ENCODE data around the gene PRRT1B. TPM values are rescaled to one million over a fixed set of nuclear protein-coding genes. Genes with fewer than 3 reads are reported as not detected.

PRRT1B gene
- total RNA-seq, 1 donor from 2014 or later, result not detected

- no peak for DNase-seq
These were observed 51.1 kb downstream of the PRRT1B start for GRCh38 chr9:131596430-131596743.

GRCh38 chr9:131597246-131597645, 51.9 kb downstream of the PRRT1B start:
- no peak for DNase-seq

GRCh38 chr9:131598121-131598520, 52.8 kb downstream of the PRRT1B start:
- DNase-seq, result no peak

- DNase-seq, result no peak
These were observed 56.4 kb downstream of the PRRT1B start for GRCh38 chr9:131601683-131602181.

GRCh38 chr9:131603199-131603598, 57.9 kb downstream of the PRRT1B start:
- DNase-seq, result no peak

- no peak for DNase-seq
These were observed 58.6 kb downstream of the PRRT1B start for GRCh38 chr9:131603711-131604439.

DNA sequence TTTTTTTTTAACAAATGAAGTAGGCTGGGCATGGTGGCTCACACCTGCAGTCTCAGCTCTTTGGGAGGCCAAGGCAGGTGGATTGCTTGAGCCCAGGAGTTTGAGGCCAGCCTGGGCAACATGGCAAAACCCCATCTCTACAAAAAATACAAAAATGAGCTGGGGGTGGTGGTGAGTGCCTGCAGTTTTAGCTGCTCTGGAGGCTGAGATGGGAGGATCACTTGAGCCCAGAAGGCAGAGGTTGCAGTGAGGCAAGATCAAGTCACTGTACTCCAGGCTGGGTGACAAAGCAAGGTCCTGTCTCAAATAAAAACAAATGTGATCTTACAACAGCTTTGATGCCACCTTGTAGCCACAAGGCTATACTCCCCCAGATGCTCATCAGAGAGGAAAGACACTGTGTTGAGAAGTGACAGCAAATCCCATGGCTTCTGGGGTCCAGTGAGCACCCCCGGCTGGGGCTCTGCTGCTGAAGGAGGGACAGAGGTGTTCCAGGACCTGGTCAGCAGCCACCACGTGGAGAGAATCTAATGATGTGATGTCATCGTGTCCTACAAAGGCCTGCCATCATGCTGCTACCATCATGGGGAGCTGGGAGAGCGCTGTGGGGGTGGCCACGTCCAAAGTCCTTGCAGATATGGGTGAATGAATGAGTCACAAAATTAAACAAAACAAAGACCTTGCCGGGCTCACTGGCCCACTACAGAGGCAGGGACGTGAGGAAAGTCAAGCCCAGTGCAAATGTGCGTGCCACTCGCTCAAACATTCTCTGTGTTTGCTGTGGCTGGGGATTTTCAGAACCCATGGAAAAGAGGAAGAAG, 60.7 kb downstream of the PRRT1B start:
- DNase-seq, result no peak

GRCh38 chr9:131606896-131607567, 61.7 kb downstream of the PRRT1B start:
- no peak for DNase-seq

DNA sequence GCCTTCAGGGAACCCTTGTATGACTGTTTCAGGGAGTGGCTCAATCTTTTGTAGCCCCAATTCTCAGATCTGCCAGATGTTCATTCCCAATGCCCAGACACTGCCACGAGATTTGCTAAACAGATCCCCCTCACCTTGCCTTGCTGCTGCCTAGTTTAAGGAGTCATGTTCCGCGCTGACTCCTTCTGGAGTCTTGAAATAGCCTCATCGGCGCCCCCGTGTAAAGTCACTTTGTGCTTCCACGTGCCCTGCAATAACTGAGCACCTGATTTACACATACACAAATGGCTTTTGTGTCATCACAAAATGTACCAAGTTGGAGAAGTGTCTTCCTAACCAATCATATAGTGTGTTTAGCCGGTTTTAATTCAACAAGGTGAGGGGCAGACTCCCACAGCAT, 62.3 kb downstream of the PRRT1B start:
- no peak for DNase-seq

- peak; percentile 95 for DNase-seq
These were observed 63.2 kb downstream of the PRRT1B start for GRCh38 chr9:131608493-131609037.

Other genes starting within 250 kb of the PRRT1B start
- gene PRRC2B, start 151.4 kb upstream of the PRRT1B start, total RNA-seq, result 111 TPM
- gene POMT1, start 42.6 kb upstream of the PRRT1B start, total RNA-seq, result 27.4 TPM
- gene UCK1, start 14.3 kb upstream of the PRRT1B start, total RNA-seq, result 19.6 TPM
- 58.1 TPM for gene RAPGEF1, start 194.6 kb downstream of the PRRT1B start, total RNA-seq